ENCODE data around the gene TAB3. TPM values are rescaled to one million over a fixed set of nuclear protein-coding genes. Genes with fewer than 3 reads are reported as not detected.

The TAB3 gene
- total RNA-seq, 1 donor from 2014 or later: 23.2 TPM

- H3K4me3 ChIP-seq: no peak overlapping the region
- no peak for DNase-seq (ENCODE audit: low spot score in 2 of 2)
- intact Hi-C loops (cut with DNase I): no loop called here
- no peaks in the 10 kb centered on the region for H3K9me3 ChIP-seq
- H3K36me3 ChIP-seq: no peaks in the 10 kb centered on the region
- H3K4me1 ChIP-seq: no peaks in the 10 kb centered on the region
- TF ChIP-seq CTCF (IDR thresholded peaks at IDR 0.05): no peak
- no peaks in the 10 kb centered on the region for H3K27me3 ChIP-seq
- H3K27ac ChIP-seq: no peak overlapping the region
Measured at GRCh38 chrX:30930143-30930542, 41.1 kb upstream of the TAB3 start.

- Histone ChIP-seq H3K9me3 (no peaks in the 10 kb centered on the region), H3K4me3 (no peak overlapping the region), H3K27me3 (no peaks in the 10 kb centered on the region), H3K36me3 (no peaks in the 10 kb centered on the region), H3K27ac (no peak overlapping the region), H3K4me1 (no peaks in the 10 kb centered on the region)
- intact Hi-C loops (cut with DNase I): no loop called here
- no peak for DNase-seq (ENCODE audit: low spot score in 2 of 2)
- no peak for TF ChIP-seq CTCF (IDR thresholded peaks at IDR 0.05)
Measured at GRCh38 chrX:30920271-30920670, 31.2 kb upstream of the TAB3 start.

- no peaks in the 10 kb centered on the region for H3K9me3 ChIP-seq
- intact Hi-C loops (cut with DNase I): no loop called here
- no peaks in the 10 kb centered on the region for H3K27me3 ChIP-seq
- H3K4me3 ChIP-seq: no peak overlapping the region
- no peaks in the 10 kb centered on the region for H3K36me3 ChIP-seq
- H3K27ac ChIP-seq: no peak overlapping the region
- no peak for TF ChIP-seq CTCF (IDR thresholded peaks at IDR 0.05)
- no peak for DNase-seq (ENCODE audit: low spot score in 2 of 2)
- no peaks in the 10 kb centered on the region for H3K4me1 ChIP-seq
Measured at GRCh38 chrX:30918480-30918879, 29.4 kb upstream of the TAB3 start.

- no peak for DNase-seq (ENCODE audit: low spot score in 2 of 2)
- Histone ChIP-seq H3K4me1 (no peaks in the 10 kb centered on the region), H3K36me3 (no peaks in the 10 kb centered on the region), H3K27ac (no peak overlapping the region), H3K9me3 (no peaks in the 10 kb centered on the region), H3K27me3 (no peaks in the 10 kb centered on the region), H3K4me3 (no peak overlapping the region)
- no peak for TF ChIP-seq CTCF (IDR thresholded peaks at IDR 0.05)
- intact Hi-C loops (cut with DNase I): no loop called here
Measured at GRCh38 chrX:30913492-30913891, 24.4 kb upstream of the TAB3 start.

GRCh38 chrX:30910124-30910860, 21.2 kb upstream of the TAB3 start:
- no peaks in the 10 kb centered on the region for H3K9me3 ChIP-seq
- H3K4me3 ChIP-seq: no peak overlapping the region
- no peaks in the 10 kb centered on the region for H3K4me1 ChIP-seq
- H3K36me3 ChIP-seq: no peaks in the 10 kb centered on the region
- DNase-seq (ENCODE audit: low spot score in 2 of 2): no peak
- H3K27me3 ChIP-seq: no peaks in the 10 kb centered on the region
- intact Hi-C loops (cut with DNase I): no loop called here
- TF ChIP-seq CTCF (IDR thresholded peaks at IDR 0.05): no peak
- no peak overlapping the region for H3K27ac ChIP-seq

GRCh38 chrX:30906726-30907125, 17.7 kb upstream of the TAB3 start:
- no peaks in the 10 kb centered on the region for H3K4me1 ChIP-seq
- TF ChIP-seq CTCF (IDR thresholded peaks at IDR 0.05): no peak
- H3K4me3 ChIP-seq: no peak overlapping the region
- H3K36me3 ChIP-seq: no peaks in the 10 kb centered on the region
- no peak for DNase-seq (ENCODE audit: low spot score in 2 of 2)
- H3K9me3 ChIP-seq: no peaks in the 10 kb centered on the region
- H3K27ac ChIP-seq: no peak overlapping the region
- no peaks in the 10 kb centered on the region for H3K27me3 ChIP-seq
- intact Hi-C loops (cut with DNase I): no loop called here
